PC-3 (cell line): ENCODE results near the gene ZNF496.

ENCODE experiments used
- EZH2 ChIP-seq: fragments of 300-600 bp; sonication (generic); IDR thresholded peaks from one replicate; pipeline ENCODE4 v1.6.1; 2017; ENCODE audit warnings: antibody characterized with exemption, mild to moderate bottlenecking, low read length; ENCODE audit not compliant: unreplicated experiment
- EZH2phosphoT487 ChIP-seq: fragments of 300-600 bp; sonication (generic); IDR thresholded peaks from 2 replicates; pipeline ENCODE4 v1.6.1; 2018; ENCODE audit warnings: mild to moderate bottlenecking, antibody characterized with exemption, low read length, borderline replicate concordance
- TF ChIP-seq, protein P1 (sequence below): fragments of 300-600 bp; sonication (generic); conservative IDR thresholded peaks from 2 replicates; pipeline ENCODE4 v1.5.1; 2017; ENCODE audit warnings: antibody characterized with exemption, low read depth, mild to moderate bottlenecking, low read length

DNA sequence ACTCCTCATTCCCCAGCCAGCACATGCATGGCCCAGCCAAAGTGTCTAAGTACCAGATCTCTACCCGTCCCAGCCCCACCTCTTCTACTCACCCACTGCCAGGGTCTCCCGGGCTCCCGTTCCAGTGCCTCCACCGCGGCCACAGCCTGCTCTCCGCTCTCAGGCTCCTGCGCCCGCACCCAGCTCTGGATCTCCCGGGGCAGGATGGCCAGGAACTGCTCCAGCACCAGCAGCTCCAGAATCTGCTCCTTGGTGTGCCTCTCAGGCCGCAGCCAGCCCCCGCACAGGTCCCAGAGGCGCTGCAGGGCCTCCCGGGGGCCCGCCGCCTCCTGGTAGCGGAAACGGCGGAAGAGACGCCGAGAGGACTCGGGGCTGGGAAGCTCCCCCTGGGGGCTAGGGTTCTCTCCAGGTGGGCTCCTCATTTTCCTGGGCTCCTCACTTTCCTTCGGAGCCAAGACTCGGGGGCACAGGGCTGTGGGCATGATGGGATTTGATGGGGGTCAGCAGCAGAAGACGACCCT lies 2.5 kb downstream of the ZNF496 start:
- TF ChIP-seq, protein P1, sequence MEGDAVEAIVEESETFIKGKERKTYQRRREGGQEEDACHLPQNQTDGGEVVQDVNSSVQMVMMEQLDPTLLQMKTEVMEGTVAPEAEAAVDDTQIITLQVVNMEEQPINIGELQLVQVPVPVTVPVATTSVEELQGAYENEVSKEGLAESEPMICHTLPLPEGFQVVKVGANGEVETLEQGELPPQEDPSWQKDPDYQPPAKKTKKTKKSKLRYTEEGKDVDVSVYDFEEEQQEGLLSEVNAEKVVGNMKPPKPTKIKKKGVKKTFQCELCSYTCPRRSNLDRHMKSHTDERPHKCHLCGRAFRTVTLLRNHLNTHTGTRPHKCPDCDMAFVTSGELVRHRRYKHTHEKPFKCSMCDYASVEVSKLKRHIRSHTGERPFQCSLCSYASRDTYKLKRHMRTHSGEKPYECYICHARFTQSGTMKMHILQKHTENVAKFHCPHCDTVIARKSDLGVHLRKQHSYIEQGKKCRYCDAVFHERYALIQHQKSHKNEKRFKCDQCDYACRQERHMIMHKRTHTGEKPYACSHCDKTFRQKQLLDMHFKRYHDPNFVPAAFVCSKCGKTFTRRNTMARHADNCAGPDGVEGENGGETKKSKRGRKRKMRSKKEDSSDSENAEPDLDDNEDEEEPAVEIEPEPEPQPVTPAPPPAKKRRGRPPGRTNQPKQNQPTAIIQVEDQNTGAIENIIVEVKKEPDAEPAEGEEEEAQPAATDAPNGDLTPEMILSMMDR: no peak
- TF ChIP-seq EZH2 (no peak), EZH2phosphoT487 (no peak)
